ENCODE data around the gene UNC13A.

The UNC13A gene

DNA sequence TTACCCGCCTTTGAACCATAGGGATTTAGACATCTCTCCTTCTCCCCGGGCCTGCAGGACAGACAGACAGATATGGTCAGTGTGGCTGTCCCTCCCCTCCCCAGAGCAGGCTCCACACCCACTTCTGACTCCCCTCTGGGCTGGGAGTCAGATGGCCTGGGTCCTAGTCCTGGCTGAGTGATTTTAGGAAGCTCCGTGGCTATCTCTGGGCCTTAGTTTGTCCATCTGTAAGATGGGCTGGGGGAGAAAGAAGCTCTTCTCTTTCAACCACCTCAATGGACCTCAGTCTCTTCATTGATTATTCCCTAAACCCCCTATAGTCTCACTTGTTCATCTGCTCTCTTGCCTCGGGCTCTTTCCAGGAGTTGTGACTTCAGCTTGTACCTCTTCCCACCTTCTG lies 35.5 kb downstream of the UNC13A start:
- POLR2A ChIA-PET: no interaction called here
- TF ChIP-seq, protein P1, sequence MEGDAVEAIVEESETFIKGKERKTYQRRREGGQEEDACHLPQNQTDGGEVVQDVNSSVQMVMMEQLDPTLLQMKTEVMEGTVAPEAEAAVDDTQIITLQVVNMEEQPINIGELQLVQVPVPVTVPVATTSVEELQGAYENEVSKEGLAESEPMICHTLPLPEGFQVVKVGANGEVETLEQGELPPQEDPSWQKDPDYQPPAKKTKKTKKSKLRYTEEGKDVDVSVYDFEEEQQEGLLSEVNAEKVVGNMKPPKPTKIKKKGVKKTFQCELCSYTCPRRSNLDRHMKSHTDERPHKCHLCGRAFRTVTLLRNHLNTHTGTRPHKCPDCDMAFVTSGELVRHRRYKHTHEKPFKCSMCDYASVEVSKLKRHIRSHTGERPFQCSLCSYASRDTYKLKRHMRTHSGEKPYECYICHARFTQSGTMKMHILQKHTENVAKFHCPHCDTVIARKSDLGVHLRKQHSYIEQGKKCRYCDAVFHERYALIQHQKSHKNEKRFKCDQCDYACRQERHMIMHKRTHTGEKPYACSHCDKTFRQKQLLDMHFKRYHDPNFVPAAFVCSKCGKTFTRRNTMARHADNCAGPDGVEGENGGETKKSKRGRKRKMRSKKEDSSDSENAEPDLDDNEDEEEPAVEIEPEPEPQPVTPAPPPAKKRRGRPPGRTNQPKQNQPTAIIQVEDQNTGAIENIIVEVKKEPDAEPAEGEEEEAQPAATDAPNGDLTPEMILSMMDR (IDR thresholded peaks at IDR 0.05; ENCODE audit: control extremely low read depth, extremely low read depth, low read depth, missing control alignments): no peak
- no peak for DNase-seq (ENCODE audit: extremely low spot score)
- CTCF ChIA-PET: no interaction called here

DNA sequence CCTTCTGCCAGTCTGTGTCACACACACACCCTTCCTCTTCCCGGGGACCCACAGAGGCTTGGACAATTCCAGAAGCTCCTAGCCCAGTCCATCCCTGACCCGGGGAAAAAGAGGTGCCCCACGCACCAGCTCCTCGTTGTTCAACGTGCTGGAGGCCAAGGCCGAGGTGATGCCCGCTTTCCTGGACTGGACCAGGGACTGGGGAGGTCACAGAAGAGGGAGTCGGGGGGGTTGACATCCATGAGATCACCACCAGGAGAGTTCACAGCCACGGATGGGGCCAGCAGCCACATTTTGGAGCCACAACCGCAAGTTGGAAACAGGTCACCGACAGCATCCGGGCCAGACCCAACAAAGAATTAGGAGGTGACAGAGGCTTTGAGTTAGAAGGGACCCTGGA lies 39.4 kb downstream of the UNC13A start:
- TF ChIP-seq, protein P1 (IDR thresholded peaks at IDR 0.05; ENCODE audit: control extremely low read depth, extremely low read depth, low read depth, missing control alignments): no peak
- no peak for DNase-seq (ENCODE audit: extremely low spot score)
- ChIA-PET CTCF (no interaction called here), POLR2A (no interaction called here)

DNA sequence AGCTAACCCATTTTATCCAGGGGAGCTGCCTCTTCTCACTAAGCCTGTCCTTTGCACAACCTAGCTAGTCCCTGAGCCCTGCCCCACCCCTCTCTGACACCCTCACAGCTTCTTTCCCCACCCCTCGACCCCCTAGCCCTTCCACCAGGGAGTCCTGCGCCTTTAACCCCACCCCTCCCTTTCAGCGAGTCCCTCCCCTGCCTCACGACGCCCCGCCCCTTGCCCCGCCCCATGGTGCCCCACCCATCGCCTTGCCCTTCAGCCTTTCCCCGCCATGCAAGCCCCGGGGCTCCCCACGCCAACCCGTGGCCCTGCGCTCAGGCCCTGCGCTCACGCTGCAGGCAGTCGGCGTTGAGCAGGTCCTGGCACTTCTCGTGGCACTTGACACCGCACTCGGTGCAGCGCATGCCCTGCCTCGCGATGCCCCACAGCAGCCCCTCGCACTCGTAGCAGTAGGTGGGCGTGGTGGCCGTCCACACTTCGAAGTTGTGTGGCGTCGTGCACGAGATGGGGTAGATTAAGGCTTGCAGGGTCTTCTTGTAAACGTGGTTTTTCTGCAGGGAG lies 40.0 kb downstream of the UNC13A start:
- DNase-seq (ENCODE audit: extremely low spot score): no peak
- CTCF ChIA-PET: no interaction called here
- TF ChIP-seq, protein P1 (IDR thresholded peaks at IDR 0.05; ENCODE audit: control extremely low read depth, extremely low read depth, low read depth, missing control alignments): no peak
- POLR2A ChIA-PET: interaction anchor here (0.5 kb wide), 1 partner anchor 211 kb away, joined by 4 read pairs; no protein-coding TSS in a partner anchor

DNA sequence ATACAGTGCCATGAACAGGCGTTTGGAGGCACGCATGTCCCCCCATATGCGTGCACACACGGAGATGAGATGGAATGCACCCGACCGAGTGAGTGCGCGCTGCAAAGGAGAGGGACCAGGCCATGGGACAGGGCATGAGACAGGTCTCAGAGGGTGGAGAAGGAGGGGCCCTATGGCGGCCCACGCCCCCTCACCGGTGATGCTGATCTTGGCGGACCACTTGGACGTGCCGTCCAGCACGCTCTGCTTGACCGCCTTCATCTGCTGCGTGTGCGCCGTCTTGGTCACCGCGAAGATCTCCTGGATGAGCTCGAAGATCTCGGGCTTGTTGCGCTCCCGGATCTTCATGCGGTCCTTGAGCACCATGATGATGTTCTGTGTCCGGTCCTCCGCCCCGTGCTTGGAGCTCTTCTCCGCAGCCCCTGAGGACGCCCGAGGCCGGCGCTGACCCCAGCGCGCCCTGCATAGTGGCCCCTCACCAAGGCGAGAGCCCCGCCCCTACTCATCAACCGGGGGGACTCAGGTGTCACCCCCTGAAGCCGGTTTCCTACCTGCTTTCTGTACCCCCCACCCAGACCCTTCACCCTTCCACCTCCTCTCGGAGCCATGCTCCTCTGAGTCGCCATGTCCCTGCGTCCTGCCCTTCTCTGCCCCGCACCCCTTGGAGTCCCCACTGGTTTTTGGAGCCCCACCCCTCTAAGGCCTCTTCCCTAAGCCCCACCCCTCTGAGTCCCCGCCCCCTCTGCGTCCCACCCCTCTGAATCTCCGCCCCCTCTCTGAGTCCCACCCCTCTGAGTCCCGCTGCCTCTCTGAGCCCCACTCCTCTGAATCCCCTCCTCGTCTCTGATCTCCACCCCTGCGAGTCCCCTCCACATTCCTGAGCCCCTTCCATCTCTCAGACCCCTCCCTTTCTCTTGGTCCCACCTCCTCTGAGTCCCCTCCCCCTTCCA lies 40.8 kb downstream of the UNC13A start:
- ChIA-PET CTCF (no interaction called here), POLR2A (interaction anchor here (0.5 kb wide), 1 partner anchor 212 kb away, joined by 4 read pairs; no protein-coding TSS in a partner anchor)
- TF ChIP-seq, protein P1 (IDR thresholded peaks at IDR 0.05; ENCODE audit: control extremely low read depth, extremely low read depth, low read depth, missing control alignments): no peak
- DNase-seq (ENCODE audit: extremely low spot score): no peak

DNA sequence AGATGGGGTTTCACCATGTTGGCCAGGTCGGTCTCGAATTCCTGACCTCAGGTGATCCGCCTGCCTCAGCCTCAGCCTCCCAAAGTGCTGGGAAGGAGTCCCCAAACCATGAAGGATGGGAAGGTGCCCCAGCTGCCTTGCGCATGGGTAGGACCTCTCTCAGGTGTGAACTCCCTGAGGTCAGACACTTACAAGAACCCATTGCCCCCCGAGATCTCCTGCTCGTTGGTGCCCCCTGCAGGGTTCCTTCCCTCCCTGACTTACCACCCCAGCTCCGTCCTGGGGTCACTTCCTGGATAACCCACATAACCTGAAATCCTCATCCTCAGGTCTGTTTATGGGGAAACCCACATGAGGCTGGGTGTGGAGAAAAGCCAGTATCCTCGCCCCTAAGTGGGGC lies 41.7 kb downstream of the UNC13A start:
- ChIA-PET CTCF (no interaction called here), POLR2A (no interaction called here)
- DNase-seq (ENCODE audit: extremely low spot score): no peak
- TF ChIP-seq, protein P1 (IDR thresholded peaks at IDR 0.05; ENCODE audit: control extremely low read depth, extremely low read depth, low read depth, missing control alignments): no peak

DNA sequence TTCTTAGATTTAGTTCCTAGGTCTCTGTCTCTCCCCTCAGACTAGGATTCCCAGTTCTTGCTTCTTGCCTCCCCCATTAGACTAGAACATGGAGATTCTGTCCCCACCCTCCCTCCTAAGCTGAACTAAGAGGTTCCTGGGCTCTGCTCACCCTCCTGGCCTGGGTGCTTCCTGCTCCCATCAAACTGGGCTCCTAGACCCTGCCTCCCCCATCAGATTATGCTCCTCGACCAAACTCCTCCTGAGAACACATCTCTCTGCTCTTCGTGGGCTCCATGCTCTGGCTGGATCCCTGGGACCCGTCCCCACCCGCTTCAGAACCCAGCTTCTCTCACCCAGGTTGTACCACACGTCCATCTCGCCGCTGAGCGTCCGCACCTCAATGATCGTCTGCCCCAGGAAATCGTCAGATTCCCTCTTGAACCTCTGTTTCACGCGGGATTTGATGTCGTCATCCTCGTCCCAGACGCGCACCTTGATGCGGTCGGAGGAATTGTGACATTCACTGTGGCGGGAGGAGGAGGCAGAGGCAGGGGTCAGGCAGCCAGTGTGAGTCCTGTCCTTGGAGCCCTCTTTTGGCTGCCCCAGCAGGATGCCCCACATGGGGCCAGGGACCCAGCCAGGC lies 42.7 kb downstream of the UNC13A start:
- CTCF ChIA-PET: interaction anchor here (1.2 kb wide), 1 partner anchor 24 kb away, joined by 3 read pairs; no protein-coding TSS in a partner anchor
- no peak for DNase-seq (ENCODE audit: extremely low spot score)
- POLR2A ChIA-PET: no interaction called here
- TF ChIP-seq, protein P1 (IDR thresholded peaks at IDR 0.05; ENCODE audit: control extremely low read depth, extremely low read depth, low read depth, missing control alignments): no peak
